Suppressor macrophage treated with lipopolysaccharide for 4 hours (primary cell): ENCODE data around the gene CARS2.
"Not testable (repeated sequence)": the region's sequence is repeated elsewhere in the genome, so short reads cannot be mapped to it uniquely, and the experiment has no call there.

Experiments used
- DNase-seq: peaks from one replicate; pipeline ENCODE4 v3.0.0-alpha.2; 2020

CARS2 gene

DNA sequence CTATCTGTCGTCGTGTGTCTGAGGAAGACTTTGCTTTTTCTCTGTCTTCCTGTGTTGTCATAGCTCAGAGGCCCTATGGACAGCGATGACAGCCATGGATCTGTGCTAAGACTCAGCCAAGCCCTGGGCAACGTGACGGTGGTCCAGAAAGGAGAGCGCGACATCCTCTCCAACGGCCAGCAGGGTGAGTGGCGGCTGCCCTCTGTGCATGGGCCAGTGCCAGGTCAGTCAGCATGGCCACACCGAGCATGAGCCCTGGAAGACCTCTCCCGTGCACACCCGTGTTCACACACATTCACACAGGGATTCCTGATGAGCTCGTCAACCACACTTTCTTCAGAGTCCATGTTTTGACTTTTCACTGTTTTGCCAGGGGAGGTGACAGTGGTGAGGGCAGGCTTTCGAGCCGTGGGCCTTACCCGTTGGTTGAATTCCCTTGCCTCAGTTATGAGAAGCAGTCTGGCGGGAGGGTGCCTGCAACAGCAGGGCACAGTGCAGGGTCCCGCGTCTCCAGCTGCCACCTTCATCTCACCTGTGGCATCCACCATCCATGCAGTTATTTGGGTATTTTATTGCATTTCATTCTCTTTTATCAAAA lies 70.4 kb downstream of the CARS2 start:
- no peak for DNase-seq

DNA sequence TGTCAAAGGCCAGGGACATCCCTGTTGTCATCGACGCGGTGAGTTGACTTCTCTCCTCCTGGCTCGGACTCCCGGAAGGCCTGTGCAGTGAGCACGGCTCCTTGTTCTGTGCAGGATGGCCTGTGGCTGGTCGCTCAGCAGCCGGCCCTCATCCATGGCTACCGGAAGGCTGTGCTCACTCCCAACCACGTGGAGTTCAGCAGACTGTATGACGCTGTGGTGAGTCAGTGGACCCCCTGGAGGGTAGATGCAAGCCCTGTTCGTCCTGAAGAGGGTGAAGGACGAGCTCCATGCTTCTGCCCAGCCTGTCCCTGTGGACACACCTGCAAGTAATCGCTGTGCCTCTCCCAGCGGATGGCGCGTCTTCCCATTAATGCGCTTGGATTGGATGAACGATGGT lies 71.4 kb downstream of the CARS2 start:
- no peak for DNase-seq

DNA sequence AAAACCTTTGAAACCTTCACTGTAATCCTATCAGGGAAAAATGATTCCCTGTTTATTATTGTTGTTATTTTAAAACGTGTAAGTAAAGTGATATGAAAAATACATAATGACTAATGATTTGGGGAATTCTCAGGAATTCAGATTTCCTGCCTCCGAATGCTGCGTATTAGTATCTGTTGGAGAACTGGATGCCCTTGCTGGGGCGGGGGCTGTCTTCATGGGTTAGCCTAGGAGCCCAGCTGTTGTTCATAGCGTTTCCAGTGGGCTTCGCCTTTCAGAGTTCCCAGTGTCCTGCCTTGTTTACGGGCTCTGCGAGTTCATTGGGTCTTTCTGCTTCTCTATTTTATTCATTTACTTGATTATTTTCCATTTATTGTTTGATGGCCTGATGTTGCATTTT lies 72.1 kb downstream of the CARS2 start:
- DNase-seq, result no peak

DNA sequence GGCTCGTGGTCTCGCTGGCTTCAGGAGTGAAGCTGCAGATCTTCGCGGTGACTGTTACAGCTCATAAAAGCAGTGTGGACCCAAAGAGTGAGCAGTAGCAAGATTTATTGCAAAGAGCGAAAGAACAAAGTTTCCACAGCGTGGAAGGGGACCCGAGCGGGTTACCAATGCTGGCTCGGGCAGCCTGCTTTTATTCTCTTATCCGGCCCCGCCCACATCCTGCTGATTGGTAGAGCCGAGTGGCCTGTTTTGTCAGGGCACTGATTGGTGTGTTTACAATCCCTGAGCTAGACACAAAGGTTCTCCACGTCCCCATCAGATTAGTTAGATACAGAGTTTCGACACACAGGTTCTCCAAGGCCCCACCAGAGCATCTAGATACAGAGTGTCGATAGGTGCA lies 73.7 kb downstream of the CARS2 start:
- DNase-seq, result not testable (repeated sequence)

DNA sequence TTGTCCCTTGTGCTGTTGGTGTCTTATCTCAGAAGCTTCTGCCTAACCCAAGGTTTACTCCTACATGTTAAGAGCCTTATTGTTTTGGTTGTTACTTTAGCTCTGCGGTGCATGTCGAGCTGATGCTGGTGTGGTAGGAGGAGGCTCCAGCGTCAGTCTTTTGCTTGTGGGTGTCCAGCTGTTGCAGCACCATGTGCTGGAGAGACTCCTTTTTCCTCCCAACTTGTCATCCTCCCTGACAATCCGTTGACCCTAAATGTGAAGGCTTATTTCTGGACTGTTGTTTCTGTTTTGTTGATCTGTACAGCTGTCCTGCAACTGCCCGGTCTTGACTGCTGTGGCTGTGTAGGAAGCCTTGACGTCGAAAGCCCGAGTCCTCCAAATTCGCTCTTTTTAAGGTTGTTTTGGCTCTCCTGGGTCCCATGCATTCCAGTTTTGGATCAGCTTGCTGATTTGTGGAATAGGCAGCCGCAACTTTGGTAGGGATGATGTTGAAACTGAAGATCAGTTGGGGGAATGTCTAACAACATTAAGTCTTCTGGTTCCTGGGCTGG lies 75.3 kb downstream of the CARS2 start:
- DNase-seq, result no peak

DNA sequence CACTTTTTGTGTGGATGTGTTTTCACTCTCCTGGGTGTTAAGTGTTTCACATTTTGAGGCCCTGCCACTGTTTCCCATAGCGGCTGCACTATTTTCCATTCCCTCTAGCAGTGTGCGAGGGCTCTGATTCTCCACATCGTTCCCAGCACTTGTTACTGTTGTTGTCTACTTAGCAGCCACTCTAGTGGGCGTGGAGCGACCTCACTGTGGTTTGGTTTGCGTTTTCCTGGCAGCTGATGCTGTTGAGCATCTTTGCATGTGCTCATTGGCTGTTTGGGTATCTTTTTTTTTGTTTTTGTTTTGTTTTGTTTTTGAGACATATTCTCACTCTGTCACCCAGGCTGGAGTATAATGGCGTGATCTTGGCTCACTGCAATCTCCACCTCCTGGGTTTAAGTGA lies 76.2 kb downstream of the CARS2 start:
- peak; percentile 9 for DNase-seq

DNA sequence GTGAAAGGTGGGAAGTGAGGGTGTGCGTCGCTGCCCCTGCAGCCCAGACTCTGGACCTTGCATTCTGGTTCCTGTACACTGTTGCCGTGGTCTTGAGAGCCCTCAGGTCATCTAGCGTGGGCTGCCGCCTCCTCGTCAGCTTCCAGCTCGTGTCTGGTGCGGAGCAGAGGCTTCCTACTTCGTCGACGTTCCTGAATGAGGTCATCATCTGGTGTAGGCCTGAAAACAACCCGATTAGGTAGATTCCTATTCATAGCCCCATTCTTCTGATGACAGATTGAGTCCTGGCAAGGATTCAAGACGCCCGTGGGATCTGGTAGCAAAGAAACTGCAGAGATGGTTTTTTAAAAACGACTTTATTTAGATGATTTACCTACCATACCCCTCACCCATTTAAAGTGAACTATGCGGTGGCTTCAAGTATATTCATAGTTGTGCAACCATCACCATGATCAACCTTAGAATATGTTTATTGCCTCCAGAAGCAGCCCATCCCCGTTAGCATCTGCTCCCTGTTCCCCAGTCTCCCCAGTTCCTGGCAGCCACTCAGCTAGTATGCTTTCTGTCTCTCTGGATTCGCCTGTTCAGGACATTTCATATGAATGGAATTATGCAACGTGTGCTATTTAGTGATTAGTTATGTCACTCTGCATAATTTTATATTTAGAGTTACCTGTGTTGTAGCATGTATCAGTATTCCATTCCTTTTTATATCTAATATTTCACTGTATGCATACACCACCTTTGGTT lies 76.8 kb downstream of the CARS2 start:
- no peak for DNase-seq

DNA sequence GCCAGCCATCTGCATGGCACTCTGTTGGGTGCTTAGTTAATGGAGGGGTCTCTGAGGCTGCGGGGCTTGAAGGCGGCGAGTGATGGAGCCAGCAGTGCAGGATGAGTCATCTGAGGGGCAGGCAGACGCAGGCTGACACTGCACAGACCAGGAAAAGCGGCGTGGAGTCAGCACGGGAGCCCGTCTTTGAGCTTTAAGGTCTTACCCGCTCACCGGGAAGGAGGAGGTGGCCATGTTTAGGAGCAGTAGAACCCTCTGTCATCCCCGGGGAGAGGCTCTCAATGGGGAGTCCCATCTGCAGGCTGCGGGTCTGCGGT lies 77.5 kb downstream of the CARS2 start:
- no peak for DNase-seq

DNA sequence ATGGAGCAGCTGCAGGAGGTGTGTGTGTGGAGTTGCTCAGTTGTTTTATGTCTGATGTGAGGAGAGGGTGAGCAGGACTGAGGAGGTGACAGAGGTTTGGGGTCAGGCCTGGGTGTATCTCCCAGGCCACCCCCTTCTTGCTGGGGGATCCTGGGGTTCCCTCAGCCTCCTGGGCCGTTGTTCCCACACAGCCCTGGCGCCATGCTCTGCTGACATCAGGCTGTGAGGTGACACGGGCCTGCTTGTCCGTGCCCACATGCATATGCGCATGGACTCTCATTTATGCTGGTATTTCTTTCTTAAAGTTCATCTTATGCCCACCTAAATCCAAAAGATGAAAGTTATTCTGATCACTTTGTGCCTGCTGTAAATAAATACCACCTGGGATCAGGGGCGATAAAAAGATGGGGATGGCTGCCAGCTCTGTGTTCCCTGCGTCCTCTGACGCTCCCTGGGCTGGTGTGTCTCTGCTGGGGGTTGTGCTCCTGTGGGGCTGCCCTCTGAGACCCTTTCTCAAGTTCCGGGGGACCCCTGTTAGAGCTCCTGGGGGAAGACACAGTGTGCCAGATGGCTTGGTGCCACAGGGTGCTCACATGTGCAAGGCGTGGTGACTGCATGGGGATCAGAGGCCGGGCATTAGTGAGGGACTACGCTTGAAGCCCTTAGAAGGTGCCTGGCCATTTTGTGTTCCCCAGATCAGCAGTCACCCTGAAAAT lies 78.0 kb downstream of the CARS2 start:
- DNase-seq, result no peak

DNA sequence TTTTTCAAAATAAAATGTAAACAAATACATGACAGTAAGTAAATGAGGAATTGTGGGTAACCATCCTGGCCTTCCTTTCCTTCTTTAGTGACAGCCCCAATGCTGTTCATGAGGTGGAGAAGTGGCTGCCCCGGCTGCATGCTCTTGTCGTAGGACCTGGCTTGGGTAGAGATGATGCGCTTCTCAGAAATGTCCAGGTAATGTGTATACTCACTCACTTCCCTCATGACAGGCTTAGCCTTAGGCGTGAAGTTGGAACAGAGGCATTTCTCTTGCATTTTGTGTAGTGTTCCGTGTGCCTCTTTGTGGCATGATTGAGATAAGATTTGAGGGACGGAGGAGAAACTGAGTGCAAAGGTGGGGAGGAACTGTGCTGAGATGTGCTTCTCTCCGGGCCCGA lies 78.6 kb downstream of the CARS2 start:
- DNase-seq, result no peak

DNA sequence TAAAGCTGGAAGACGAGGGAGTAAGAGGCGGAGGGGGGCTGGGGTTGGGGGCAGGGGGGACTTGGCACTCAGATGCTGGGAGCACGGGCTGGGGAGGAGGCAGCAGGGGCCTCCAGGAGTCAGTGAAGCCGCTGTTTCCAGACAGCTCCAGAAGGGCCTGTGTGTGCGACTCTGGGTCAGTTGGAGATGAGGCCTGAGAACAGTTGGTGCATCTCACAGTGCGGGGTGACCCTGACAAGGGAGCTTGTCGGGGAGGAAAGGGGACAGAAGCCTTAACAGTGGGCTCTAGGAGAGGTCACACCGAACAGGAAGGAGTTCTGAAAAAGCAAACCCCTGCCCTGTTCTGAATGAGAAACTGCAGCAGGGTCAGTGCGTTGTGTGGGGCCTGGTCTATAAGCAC lies 79.4 kb downstream of the CARS2 start:
- DNase-seq, result no peak

DNA sequence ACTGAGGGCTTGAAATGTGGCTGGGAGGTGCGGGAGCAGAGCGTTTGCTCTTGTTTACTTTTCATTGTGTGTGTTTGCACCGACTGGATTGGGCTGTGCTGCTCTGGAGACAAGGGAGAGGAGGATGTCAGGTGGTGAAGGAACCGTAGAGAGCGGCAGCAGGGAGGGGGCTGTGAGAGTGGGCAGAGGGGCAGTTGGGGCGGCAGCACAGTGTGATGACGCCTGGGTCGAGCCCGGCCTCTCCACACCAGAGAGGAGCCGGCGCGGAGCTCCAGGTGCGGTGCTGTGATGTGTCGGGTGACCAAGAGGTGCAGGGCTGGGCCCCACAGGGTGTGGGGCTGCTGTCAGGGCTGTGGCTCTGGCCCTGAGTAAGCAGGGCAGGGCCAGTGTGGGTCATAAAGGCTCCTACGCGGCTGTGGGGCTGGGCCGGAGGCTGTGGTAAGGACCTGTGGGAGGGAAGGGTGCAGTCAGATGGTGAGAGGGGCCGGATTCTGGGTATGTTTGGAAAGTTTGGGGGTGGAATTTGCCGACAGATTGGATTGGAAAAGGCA lies 80.1 kb downstream of the CARS2 start:
- no peak for DNase-seq

DNA sequence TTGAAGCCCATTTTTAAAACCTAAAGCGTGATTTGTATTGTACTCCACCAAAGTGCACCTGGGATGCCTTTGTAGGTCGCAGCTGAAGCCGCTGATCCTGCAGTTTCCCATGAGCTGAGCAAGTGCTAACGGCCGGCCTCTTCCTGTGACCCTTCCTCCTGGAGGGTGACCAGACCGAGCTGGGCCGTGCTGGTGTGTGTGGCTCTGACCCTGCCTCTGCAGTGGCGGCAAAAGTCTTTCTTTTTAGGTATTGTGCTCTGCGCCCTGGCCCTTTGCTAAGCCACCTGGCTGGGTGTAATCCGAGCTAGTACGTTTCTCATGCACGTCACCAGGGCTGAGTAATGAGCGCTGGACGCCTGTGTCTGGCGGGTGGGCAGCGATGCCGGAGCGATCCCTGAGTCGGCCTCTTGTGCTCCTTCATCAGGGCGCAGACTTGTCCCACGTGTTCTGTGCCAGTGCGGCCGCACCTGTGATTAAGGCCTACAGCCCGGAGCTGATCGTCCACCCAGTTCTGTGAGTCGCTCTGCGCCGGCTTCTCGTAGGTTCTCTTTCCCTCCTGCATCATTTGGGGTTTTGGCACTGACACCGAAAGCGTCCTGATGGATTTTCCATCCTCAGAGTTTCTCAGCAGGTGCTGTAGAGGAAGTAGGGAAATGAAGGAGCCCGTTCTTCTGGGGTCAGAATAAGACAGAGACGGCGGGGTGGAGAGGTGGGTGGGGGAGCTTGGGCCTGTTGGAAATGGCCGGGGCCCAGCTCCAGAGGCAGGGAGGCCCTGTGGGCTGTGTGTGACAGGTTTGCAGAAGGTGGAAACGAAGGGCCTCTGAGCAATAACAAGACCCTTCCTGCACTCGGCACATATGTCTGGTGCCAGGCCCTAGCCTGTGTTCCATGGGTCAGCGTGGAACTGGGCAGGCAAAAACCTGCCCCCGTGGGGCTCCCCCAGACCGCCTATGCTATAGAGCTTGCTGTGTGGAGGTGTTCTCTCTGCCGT lies 80.9 kb downstream of the CARS2 start:
- DNase-seq, result no peak

DNA sequence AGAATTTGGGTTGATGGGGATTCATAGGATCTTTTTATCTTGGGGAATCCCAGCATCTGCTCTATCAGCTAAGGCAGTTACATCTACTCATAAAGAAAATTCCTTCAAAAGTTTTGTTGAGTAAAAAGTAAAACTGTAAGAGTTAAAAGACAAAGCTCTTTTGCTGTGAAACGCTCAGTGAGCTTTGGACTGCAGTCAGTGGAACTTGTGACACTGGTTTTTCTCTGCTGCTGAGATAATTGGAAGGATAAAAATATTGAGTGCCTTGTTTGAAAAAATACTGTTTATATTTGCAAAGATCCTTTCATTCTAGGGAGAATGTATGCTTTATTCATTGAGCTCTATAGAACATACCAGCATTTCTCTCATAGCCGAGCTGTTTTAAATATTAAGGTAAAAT lies 85.3 kb downstream of the CARS2 start:
- no peak for DNase-seq

DNA sequence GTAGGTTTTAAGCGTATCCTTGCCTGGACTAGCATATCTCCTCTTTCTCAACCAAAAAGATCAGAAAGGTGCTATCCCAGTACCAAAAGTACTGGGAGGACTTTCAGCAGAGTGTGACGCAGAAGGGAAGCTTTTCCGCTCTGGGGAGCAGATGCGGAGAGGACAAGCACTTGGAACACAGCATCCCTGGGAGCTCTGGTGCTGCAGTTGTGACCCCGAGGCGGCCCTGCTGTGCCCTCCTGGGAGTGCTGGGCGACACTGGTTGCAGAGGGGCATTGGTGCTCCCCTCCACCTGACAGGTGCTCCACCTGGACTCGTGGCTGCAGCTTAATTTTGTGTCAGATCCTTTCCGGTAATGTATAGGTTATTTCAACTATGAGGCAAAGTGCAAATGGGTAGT lies 87.1 kb downstream of the CARS2 start:
- DNase-seq, result no peak

DNA sequence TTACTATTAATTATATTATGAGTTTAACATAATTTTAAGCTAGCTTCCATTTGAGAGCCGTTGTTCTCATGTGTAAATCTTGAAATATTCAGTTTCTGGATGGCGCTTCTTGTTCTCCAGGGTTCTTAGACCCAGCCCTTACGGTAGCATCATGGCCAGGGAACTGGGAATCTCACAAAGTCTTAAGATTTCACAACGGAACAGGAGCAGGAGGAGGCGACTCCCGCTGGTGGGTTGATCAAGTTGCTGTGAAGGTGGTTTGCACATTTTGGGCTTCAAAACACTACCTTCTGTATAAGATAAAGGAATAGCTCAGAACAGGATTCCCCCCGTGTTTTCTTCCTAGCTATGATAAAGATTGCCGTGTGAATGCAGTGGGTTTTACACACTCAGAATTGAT lies 87.7 kb downstream of the CARS2 start:
- DNase-seq, result no peak

DNA sequence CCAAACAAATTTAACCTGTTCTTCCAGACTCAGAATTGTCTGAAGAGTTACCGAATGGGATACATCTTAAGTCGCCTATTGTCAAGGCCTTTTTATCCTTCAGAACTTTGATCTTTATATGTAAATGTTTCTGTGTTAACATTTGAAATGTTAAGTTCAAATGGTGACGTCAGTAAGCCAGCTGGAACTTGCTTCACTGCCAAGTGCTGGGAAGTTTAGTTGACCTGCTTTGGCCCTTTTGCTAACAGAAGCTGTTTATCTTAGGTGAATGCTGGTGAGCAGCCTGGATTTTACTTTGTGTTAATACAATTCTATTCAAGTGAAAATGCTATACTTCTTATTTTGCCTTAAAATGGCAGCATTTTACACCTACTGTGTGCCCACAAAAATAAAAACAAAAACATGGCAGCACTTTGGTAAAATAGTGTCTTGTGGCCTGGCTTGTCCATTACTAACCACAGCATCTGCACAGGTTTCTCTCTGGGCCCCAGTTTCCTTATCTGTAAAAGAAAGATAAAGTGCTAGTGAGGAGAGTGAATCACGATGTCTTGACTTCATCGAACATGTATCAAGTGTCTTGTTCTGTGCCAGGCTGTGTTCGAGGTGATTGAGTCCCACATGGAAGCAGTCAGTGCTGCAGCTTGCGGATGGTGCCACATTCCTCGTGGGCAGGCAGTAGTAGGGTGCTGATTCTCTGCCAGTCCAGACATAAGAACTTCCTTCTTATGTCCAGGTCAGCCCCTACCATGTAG lies 88.4 kb downstream of the CARS2 start:
- DNase-seq, result peak; percentile 9

DNA sequence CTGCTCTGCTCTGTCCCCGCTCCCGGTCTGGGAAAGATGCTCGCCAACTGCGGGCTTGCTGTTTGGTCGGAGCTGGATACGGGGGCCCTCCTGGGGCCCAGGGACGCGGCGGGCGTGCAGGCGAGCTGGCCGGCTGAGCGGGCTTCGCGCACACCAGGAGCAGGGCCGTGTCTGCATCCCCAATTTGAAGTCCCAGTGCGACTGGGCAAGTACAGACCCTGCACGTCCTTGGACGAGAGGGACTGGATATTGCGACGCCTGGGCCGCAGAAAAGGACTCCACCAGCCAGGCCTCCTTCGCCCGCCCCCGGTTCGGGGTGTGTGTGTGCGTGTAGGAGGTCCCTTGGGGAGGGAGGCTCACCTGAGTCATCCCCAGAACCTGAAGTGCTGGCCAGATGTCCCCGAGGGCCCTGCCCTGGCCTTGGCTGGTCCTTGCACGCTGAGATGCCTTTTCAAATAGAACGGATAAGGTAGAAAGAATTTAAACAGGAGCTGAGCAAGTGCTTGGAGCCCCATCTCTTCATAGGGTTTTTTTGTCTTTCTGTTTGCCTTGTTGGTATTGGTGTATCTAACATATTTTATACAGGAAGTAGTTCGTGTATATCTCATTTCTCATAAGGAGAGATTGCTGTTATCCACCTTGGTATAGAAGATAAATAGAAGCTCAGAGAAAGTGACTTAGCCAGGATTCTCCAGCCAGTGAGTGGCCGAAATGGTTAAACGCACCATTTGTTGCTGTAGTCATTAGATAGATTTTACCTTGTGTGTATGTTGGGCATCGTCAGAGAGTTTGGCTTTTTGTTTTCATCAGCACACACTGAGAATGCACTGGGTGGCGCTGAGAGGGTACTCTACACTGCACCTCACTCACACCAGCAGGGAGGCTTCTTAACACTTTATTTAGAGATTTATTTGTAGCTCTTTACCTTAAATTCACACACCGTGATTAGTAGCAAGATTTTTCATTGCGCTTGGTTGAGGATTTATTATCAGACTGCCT lies 89.5 kb downstream of the CARS2 start:
- DNase-seq, result peak; percentile 17

DNA sequence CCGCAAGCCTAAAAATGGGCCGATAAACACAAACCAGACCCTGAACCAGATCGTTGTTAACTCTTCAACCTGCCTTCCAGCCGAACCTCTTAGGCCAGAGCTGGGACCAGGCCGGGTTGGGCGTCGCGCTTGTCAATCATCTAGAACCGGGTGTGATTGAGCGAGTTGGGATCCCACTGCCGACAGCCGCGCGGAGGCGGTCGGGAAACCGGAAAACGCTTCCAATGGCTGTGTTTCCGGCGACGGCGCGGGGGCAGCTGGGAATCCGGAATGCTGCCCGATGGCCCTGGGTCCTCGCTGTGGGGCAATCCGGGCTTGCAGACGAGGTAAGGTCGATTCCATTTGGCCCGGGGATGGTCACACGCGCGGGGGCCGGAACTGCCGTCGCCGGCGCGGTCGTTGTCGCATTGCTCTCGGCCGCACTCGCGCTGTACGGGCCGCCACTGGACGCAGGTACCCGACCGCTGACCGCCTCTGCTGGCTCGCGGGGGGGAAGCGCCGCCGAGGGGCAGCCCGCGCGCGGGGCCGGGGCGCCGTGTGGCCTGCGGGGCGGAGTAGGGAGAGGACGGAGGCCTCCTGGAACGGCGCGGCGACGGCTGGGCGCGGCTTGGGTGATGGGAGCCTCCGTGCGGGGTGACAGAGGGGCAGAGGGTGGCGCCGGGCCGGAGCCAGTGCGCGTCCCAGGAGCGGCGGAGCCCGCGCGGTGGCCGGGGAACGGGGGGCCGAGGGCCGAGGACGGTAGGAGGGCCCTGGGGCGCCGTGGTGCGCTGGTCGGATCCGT lies 90.4 kb downstream of the CARS2 start, which contains the start of gene NAXD:
Gene NAXD, plus strand, starts transcription at position 224 of the 781 bp plus-strand sequence. Its CDS starts 57 bp downstream, at position 281.
- DNase-seq, result peak; percentile 96

DNA sequence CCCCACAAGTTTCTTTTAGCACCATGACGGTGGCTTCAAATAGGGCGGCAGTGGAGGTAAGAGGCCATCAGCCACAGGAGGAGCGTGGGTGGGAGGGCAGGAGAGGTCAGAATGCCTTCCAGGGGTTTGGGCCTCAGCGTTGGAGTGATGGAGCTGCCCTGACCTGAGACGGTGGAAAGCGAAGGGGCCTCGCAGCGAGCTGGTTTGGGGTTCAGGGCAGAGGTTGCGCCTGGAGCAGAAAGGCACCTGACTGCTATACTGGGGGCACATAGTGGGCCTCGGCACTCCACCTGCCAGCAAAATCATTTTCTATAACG lies 91.0 kb downstream of the CARS2 start:
- no peak for DNase-seq
